Posterior vena cava (tissue), 2 donors: ENCODE data around the gene TNKS1BP1. TPM values are rescaled to one million over a fixed set of nuclear protein-coding genes. Genes with fewer than 3 reads are reported as not detected.
A peak's percentile ranks its signal among the peaks of the same experiment; 100 is the strongest.

ENCODE experiments used
- DNase-seq: peaks from one replicate; pipeline ENCODE4 v3.0.0-alpha.2; 2020; ENCODE audit warnings: low spot score
- intact Hi-C, 2 donors: fragments of 100-400 bp; cut with DNase I; formaldehyde crosslinking; loops; one replicate each; pipeline versions ENCODE4 v1.14.1 to v1.14.2; 2022 to 2023
- total RNA-seq, 2 donors: library from RNA; stranded (reverse); fragmentation: NEBNext Ultra II Directional; extraction: Animal tissue kit (Norgen Biotek cat#: 25700); gene quantifications; one replicate each; pipeline ENCODE4 v1.2.1, GENCODE V29; 2021
- donor health status: DM: yes; HTN: yes; CAD: no.
- donor health status: DM: yes; HTN: yes; CAD: no.

The TNKS1BP1 gene
- total RNA-seq, 2 donors from 2014 or later, result 175 to 185 TPM

DNA sequence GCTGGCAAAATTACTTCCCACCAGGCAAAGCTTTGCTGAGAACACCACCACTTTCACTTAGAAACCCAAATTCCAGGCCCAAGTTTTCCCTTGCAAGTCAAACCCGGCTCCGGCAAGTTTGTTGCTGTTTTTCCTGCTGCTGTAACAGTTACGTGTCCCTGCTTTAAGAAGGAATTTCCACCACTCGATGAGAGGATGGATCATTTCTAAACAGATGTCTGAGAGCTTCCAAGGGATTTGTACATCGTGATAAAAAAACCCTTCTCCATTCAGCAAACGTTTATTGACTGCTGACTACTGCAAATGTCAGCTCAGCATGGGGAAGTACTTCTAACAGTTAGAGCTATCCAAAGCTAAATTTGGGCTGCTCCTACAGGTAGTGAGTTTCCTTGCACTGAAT lies 33.1 kb upstream of the TNKS1BP1 start:
- DNase-seq, result peak; percentile 58
- intact Hi-C loops, result no loop called here

DNA sequence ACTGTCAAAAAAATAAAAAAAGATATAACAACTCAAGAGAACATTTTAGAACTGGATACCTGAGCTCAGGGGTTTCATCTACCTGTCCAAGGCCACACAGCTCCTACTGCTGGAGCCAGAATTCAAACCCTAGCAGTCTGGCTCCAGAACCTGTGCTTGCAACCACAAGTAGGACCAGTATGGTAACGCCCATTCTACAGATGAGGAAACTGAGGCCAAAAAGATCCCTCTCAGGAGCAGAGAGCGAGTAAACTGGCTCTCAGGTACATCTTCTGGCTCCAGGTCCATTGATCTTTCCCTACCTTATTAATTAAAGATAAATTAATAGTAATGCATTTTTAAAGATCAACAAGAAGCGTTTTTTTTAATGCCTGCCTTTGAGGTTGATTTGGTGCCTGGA lies 32.6 kb upstream of the TNKS1BP1 start:
- intact Hi-C loops, result no loop called here
- peak; percentile 3 for DNase-seq

DNA sequence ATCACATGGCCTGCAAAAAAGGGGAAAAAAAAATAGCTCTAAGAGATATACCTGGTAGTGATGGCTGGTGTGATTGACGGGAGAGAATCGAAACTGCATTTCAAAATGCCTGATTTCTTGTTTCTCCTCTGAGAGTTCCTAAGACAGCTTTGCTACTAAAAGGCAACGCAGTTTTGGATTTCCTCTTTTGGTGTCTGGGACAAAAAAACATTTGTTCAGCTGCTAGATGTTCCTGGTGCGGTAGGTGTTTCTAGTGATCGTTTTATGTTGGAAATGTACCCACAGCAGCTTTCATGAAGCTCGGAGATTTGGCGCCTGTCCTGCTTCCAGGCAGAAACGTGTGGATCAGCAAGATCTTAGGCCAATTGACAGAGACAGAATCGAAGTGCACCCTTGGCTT lies 31.5 kb upstream of the TNKS1BP1 start:
- no peak for DNase-seq
- intact Hi-C loops, result no loop called here

DNA sequence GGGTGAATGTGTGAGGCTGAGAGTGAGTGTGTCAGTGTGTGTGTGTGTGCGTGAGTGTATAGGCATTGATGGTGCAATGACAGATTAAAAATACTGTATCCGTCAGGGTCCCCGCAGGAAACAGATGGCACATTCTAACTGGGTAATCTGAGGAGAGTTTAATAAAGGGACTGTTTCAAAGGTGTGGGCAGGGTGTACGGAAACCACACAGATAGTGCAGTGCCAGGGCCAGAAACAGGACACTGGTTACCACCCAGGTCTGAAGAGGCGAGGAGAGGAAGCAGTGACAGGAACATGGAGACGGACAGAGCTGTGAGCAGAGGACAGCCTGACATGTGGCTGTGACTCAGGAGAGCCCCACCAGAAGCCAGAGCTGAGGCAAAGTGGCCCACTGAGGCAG lies 29.9 kb upstream of the TNKS1BP1 start:
- peak; percentile 41 for DNase-seq

DNA sequence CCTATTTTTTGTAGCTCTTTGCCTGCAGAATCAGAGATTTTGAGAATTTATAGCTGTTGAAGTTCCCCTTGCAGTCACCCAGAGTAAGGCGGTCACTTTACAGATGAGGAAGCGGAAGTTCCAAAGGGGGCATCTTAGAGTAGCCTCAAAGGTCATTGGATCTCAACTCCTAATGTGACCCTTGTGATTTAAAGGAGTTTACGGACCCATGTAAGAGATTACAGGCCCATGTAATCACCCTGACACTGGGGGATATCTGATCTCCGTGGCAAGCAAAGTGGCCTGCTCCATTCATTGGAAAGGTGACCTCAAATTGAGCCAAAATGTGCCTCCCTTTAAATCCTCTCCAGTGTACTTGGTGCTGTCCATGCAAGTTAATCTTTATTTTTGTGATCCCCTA lies 29.1 kb upstream of the TNKS1BP1 start:
- intact Hi-C loops, result no loop called here
- peak; percentile 6 for DNase-seq

More for the DNA sequence above, 29.9 kb upstream of the TNKS1BP1 start:
- intact Hi-C loops, result no loop called here

DNA sequence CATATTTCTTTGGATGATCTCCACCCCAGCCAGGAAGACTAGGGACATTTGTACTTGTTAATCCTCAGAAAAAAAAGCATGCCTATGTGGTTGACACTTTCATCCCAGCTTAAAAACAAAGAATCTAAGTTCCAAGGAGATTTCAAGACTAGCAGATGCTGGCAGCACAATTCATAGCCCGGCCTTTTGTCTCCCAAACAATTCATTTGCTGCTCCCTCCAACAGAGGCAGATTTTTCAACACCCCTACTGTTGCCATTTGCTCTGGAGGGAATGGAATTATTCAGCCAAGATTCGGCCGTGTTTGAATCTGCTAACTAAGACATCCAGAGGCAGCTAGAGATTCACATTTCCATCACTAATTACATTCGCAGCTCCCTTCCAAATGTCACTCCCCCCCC lies 28.7 kb upstream of the TNKS1BP1 start:
- no peak for DNase-seq
- intact Hi-C loops, result no loop called here

DNA sequence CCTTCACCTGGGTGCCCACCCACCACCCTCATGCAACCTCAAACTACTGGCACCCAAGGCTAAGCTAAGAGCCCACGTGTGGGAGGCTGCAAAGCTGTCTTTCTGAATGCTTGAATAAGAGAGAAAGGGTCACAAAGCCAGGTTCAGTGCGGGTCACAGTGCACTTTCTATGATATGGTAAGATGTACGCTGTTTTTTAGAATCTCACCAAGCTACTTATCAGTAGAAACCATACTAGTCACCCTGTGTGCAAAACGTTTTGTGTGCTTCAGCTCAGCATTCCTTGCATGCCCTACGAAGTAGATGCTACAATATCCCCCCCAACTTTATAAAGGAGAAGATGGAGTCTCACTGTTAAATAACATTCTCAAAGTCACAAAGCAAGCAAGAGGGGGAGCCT lies 28.3 kb upstream of the TNKS1BP1 start:
- intact Hi-C loops, result no loop called here
- peak; percentile 44 for DNase-seq

DNA sequence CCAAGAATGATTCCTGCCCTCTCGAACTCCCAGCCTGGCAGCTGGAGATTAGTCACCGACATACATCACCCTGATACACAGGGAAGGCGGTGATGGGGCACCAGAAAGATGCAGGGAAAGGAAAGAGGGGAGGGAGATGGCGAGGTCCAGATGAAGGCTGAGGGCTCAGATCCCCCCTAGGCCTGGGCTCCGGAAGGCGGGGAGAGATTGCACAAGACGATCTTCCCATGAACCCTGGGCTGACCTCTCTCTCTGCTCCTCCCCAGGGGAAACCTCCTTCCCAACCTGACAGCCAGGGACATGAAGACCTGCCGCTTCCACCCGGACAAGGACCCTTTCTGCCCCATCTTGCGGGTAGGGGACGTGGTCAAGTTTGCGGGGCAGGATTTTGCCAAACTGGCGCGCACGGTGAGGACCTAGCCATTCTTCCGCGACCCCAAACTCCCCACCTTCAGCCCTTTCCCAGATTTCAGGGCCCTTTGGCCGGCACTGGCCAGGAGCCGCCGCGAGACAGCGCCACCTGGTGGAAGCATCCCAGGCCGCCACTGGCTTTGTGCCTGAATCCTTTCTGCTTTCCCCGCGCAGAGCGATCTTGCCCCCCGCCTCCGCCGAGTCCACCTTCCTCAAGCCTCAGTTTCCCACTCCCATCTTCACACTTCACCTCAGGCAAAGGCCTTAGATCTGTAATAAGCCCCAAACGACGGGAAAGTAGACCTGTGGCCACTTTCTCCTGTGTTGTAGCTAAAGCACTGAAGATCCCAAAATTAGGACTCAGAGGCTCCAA lies 24.9 kb upstream of the TNKS1BP1 start:
- peak; percentile 90 for DNase-seq
- intact Hi-C loops, result loop anchor here in 1 of 2 donors (5.0 kb wide), 1 partner anchor 133 kb away; no protein-coding TSS in a partner anchor

DNA sequence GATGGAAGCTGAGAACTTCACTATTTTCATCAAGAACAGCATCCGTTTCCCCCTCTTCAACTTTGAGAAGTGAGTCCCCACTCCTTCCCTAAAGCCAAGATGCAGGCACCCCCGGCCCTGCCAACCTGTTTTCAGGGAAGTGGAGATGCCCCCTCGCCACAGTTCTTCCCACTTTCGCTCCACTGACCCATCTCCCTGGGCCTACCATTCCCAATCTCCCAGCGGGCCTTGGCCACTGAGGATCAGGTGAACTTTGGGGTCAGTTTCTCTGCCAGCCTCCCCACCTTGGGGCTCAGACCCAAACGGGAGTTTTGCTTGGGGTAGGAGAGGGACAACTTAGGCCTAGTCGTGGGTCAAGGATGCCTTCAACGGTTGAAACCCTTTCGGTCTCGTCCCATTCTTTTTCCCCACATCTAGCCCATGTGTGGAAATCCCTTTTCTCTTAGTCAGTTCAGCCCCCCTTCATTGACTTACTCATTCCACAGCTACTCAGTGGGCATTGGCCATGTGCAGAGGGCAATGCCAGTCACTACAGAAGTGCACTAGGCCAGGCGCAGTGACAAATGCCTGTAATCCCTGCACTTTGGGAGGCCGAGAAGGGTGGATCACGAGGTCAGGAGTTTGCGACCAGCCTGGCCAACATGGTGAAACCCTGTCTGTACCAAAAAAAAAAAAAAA lies 24.0 kb upstream of the TNKS1BP1 start:
- intact Hi-C loops, result loop anchor here in 1 of 2 donors (5.0 kb wide), 1 partner anchor 134 kb away; no protein-coding TSS in a partner anchor
- peak; percentile 66 for DNase-seq

DNA sequence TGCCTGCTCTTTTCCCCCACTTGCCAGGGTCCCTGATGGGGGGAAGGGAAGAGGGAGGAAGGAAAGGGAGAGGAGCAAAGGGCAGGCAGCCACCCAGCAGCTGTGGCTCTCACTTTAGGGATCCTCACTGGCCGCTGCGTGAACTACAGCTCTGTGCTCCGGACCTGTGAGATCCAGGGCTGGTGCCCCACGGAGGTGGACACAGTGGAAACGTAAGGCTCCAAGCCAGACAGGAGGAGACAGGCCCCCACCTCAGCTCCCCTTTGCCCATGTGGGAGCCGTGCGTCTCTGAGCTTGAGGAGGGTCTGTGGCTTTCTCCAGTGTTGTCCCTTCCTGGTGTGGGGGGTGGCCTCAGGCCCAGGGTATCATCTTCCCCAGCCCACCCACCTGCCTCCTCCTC lies 23.3 kb upstream of the TNKS1BP1 start:
- DNase-seq, result peak; percentile 72
- intact Hi-C loops, result loop anchor here in 1 of 2 donors (5.0 kb wide), 1 partner anchor 134 kb away; no protein-coding TSS in a partner anchor

DNA sequence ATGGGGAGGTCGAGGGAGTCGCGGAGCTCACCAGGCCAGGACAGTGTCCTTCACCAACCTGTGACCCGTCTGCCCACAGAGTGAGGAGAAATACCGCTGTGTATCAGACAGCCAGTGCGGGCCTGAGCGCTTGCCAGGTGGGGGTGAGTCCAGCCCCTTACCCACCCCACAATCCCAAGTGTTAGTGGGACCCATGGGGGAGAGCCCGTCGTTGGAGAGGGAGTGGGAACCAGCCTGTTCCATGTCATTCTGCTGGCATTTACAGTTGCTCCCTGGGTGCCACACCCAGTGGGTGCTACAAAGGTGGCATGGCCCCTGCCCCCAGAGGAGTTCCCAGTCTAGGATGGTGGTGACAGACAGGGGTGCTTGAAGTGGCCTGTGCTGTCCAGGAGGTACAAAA lies 22.6 kb upstream of the TNKS1BP1 start:
- intact Hi-C loops, result loop anchor here in 1 of 2 donors (5.0 kb wide), 1 partner anchor 135 kb away; no protein-coding TSS in a partner anchor
- DNase-seq, result peak; percentile 57

DNA sequence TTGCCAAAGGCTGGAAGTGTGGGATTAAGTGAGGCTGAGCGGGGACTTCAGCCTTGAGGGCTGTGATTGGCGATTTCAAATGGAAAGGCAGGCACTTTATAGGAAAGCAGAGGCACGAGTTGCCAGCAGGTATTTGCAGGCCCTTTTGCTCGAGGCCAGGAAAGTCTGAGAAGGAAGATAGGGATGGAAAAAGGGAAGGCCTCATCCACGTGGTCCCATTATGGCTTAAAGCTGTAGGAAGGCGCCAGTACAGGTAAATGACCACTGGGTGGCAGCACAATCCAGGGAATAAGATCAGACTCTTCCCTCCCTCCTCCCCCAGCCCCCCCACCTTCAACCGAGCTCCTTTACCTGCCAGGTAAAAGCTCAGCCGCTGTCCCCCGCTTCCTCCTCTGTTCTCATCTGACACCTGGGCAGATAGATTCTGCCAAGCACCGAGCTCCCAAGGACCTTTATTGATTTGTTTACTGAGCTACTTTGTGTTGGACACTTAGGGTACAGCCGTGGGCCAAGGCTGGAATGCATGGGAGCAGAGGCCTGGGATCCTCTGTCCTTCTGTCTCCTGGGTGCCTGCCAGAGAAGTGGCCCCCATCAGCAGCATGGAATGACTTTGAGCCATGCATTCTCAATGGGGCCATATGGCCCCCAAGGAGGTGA lies 20.9 kb upstream of the TNKS1BP1 start:
- intact Hi-C loops, result loop anchor here in 1 of 2 donors (5.0 kb wide), 1 partner anchor 137 kb away; no protein-coding TSS in a partner anchor
- DNase-seq, result peak; percentile 80

DNA sequence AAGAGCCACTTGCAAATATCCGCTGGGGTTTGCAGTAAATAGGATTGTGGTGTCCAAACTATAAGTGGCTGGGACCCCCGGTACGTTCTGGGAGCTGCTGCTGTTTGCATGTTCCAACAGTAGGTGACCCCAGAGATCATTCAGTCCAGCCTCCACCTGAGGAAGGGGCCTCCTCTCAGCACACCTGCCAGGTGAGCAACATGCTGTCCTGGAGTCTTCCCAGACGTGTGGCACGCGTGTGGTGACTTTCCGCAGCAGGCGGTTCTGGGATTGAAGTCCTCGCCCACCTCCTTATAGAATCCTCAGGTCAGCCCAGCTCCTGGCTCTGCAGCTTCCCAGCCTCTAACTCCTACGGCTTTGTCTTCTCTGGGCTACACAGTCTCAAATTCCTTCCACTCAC lies 20.1 kb upstream of the TNKS1BP1 start:
- intact Hi-C loops, result loop anchor here in 1 of 2 donors (5.0 kb wide), 1 partner anchor 137 kb away; no protein-coding TSS in a partner anchor
- DNase-seq, result peak; percentile 67

DNA sequence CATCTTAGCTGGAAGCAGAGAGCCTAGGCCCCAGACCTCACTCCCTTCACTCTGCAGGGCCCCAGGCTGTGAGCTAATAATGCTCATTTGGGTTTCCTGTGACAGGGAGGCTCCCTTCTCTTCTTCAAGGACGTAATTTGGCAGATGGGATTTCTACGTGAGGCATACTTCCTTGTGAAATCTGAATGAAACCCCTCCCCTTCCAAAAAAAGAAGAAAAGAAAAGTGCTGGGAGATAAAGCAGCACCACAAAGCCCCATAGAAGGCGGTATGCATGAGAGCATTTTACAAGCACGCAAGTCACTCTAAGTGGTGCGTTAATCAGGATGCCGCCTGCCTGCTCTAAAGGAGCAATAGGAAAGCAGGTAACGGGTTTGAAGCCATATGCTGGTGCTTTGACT lies 19.1 kb upstream of the TNKS1BP1 start:
- intact Hi-C loops, result no loop called here
- no peak for DNase-seq

DNA sequence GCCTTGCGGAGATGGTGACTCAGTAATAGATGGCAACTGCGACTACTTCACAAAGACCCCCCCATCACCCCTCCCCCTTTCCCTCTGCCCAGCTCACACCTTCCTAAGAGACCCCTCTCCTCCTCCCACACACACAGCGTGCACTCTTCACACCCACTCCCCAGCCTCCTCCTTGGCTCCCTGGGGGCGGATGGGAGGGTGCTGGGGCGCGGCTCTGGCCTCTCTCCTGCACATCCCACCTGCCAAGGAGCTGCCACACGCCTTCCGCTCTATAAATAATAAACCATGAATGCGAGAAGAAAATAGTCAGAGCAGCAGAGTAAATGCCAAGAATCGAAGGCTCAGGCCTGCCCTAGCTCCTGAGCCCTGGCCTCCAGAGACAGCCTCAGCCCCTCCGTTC lies 17.9 kb upstream of the TNKS1BP1 start:
- peak; percentile 45 for DNase-seq
- intact Hi-C loops, result no loop called here

DNA sequence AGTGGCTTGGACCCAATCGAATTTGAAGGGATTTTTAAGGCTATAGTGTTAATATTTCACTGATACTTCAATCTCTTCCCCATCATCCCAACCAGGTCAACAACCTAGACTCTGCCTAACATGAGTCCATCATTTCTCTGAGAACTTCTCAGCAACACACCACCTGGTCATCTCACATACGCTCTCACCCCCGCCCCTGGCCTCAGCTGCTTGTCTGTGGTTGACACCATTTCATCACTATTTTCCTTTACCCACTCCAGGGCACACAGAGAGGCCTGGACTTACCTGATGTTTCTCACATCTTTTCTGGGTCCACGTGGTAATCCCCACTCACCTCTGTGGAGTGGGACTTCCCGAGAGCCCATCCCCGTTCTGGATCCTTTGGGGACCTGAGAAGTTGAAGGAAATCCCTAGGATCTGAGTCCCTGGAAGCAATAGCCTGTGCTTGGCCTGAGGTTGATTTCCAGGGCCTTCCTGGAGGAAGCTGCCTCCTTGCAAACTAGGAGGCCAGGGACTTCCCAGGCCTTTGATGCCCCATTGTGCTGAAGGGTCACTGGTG lies 16.6 kb upstream of the TNKS1BP1 start:
- intact Hi-C loops, result no loop called here
- peak; percentile 59 for DNase-seq

DNA sequence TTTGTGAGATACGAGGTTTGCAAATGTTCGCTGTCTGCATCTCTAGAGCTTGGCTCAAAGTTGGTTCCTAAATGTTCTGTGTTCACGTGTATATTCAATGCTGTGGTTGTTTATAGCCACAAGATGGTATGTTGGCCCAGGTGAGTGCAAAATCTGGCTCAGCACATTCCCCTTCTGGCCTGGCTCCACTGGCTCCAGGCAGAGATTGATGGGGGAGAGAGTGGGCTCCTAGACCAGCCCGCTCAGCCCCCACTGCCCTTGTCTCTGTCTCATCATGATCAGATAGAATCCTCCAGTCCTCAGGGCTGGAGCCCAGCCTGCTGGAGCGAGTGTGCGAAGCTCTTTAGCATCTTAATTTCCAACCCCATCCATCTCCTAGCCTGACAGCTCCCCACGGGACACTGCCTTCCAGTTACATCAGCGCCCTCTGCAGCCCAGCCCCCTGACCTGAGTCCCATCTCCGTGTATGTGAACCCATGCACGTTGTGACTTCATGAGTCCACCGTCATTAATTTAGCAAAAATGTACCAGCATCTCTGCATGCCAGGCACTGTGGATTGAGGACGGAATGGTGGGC lies 15.4 kb upstream of the TNKS1BP1 start:
- DNase-seq, result peak; percentile 78
- intact Hi-C loops, result no loop called here

DNA sequence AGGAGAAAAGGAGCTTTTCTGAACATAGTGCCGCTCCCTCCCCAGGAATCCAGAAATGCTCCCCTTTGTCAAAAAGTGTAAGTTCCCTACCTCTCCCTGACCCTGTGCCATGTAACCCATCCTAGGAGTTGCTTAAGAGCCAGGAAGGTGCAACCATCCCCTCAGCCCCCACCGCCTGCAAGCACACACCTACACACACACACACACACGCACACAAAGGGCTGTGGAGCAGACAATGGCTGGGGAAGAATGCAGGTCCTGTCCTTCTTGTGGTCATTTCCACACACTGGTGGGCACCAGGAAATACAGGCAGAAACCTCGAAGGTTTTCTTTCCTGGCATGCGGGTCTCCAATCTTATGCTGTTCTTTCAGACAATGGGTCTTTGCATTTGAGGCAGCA lies 14.6 kb upstream of the TNKS1BP1 start:
- intact Hi-C loops, result no loop called here
- peak; percentile 16 for DNase-seq

DNA sequence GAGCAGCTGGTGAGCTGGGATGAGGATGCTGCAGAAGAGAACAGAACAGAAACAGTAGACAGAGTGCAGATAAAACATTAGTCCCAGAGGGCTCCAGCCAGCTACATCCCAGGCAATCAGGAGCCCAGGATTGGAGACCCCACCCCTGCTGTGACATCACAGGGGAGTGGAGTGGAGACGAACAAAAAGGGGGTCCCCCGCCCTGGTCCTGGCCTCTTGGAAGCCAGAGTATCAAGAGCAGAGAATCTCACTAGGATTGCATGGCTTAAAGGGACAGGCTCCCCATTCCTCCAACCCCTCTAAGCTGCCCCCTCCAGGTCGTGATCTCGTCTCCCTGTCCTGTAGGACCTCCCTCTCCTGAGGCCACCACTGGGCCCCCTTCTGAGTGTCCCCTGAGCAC lies 13.4 kb upstream of the TNKS1BP1 start, which contains the start of gene P2RX3:
Gene P2RX3, plus strand, starts transcription at position 211 of the 400 bp plus-strand sequence. CDS start 199 bp downstream, outside the sequence.
- DNase-seq, result peak; percentile 47
- intact Hi-C loops, result no loop called here
